Kidney epithelial cell (primary cell): ENCODE measurements around the gene RLF. TPM values are rescaled to one million over a fixed set of nuclear protein-coding genes. Genes with fewer than 3 reads are reported as not detected.

Experiments
- DNase-seq: peaks from one replicate; pipeline ENCODE4 v3.0.0-alpha.2; 2010; ENCODE audit warnings: low read depth
- H3K27me3 ChIP-seq: 2 replicates; pipeline ENCODE4 v1.6.0; 2011; ENCODE audit warnings: low read length; ENCODE audit not compliant: control insufficient read depth, insufficient read depth
- H3K36me3 ChIP-seq: 2 replicates; pipeline ENCODE4 v1.5.1; 2011; ENCODE audit warnings: low read length; ENCODE audit not compliant: control insufficient read depth, insufficient read depth
- H3K4me3 ChIP-seq: 2 replicates; pipeline ENCODE4 v1.5.1; 2011; ENCODE audit warnings: low read depth, mild to moderate bottlenecking, control low read depth, low read length
- total RNA-seq: library from RNA; depleted of rRNA; stranded (reverse); fragments of >200 nt; gene quantifications from 2 replicates; pipeline ENCODE4 v1.2.3, GENCODE V29; 2015
- TF ChIP-seq, protein P1 (sequence below): IDR thresholded peaks from 2 replicates; pipeline ENCODE4 v1.5.1; 2011; ENCODE audit warnings: mild to moderate bottlenecking, moderate library complexity, low read length, control low read depth, inconsistent platforms; ENCODE audit not compliant: insufficient read depth, poor library complexity, severe bottlenecking

Gene RLF
- total RNA-seq, 1 donor from 2014 or later = 14.0 TPM

DNA sequence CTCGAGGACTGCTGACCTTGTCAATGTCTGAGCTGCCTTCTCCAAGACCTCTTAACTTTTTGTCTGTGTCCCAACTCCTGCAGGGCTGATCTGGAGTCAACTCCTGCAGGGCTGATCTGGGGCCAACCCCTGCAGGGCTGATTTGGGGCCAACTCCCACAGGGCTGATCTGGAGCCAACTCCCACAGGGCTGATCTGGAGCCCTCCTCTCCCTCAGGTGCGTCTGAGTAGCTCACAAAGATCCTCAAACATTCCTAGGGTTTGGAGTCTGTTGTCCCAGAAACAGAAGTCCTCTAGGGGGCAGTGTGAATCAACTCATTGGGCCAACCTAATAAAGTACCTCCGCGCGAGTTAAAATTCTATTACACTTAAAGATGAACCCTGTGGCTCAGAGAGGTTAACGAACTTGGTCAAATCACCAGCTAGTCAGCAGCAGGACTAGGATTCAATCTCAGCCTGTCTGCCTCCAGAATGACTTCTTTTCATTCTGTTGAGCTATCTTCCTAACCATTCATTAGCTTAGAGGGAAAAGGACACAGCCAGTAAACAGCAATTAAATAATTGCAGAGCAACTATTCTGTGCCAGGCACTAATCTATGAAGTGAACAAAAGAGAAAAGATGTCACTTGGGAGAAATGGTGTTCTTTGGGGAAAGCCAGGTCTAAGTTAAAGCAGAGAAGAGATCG lies 17.2 kb upstream of the RLF start:
- TF ChIP-seq, protein P1, sequence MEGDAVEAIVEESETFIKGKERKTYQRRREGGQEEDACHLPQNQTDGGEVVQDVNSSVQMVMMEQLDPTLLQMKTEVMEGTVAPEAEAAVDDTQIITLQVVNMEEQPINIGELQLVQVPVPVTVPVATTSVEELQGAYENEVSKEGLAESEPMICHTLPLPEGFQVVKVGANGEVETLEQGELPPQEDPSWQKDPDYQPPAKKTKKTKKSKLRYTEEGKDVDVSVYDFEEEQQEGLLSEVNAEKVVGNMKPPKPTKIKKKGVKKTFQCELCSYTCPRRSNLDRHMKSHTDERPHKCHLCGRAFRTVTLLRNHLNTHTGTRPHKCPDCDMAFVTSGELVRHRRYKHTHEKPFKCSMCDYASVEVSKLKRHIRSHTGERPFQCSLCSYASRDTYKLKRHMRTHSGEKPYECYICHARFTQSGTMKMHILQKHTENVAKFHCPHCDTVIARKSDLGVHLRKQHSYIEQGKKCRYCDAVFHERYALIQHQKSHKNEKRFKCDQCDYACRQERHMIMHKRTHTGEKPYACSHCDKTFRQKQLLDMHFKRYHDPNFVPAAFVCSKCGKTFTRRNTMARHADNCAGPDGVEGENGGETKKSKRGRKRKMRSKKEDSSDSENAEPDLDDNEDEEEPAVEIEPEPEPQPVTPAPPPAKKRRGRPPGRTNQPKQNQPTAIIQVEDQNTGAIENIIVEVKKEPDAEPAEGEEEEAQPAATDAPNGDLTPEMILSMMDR = peak; percentile 65
- Histone ChIP-seq H3K27me3 (no peaks in the 10 kb centered on the region), H3K36me3 (no peaks in the 10 kb centered on the region), H3K4me3 (no peak overlapping the region)
- DNase-seq = no peak

GRCh38 chr1:40151457-40152079 lies 9.6 kb upstream of the RLF start:
- DNase-seq = no peak
- H3K27me3 ChIP-seq = no peaks in the 10 kb centered on the region
- TF ChIP-seq, protein P1 = no peak

GRCh38 chr1:40153073-40153770 lies 8.0 kb upstream of the RLF start:
- TF ChIP-seq, protein P1 = peak; percentile 69
- no peak for DNase-seq
- no peak overlapping the region for H3K4me3 ChIP-seq
- no peaks in the 10 kb centered on the region for H3K36me3 ChIP-seq
- H3K27me3 ChIP-seq = no peaks in the 10 kb centered on the region

More at GRCh38 chr1:40151457-40152079, 9.6 kb upstream of the RLF start:
- H3K4me3 ChIP-seq = no peak overlapping the region
- no peaks in the 10 kb centered on the region for H3K36me3 ChIP-seq

- Histone ChIP-seq H3K27me3 (no peaks in the 10 kb centered on the region), H3K4me3 (no peak overlapping the region), H3K36me3 (no peaks in the 10 kb centered on the region)
- DNase-seq = no peak
- TF ChIP-seq, protein P1 = no peak
These were observed 6.1 kb upstream of the RLF start for GRCh38 chr1:40155135-40155534.

- no peak overlapping the region for H3K4me3 ChIP-seq
- no peaks in the 10 kb centered on the region for H3K36me3 ChIP-seq
- TF ChIP-seq, protein P1 = no peak
- DNase-seq = no peak
- no peaks in the 10 kb centered on the region for H3K27me3 ChIP-seq
These were observed 5.3 kb upstream of the RLF start for GRCh38 chr1:40155910-40156309.

- TF ChIP-seq, protein P1 = no peak
- Histone ChIP-seq H3K4me3 (peak overlapping the region; percentile 39), H3K36me3 (no peaks in the 10 kb centered on the region), H3K27me3 (no peaks in the 10 kb centered on the region)
- no peak for DNase-seq
These were observed 422 bp upstream of the RLF start for GRCh38 chr1:40160806-40161124.
